GM12875 (cell line): Measurements from ENCODE around the gene NSMCE4A.
"Not testable (repeated sequence)": the region's sequence is repeated elsewhere in the genome, so short reads cannot be mapped to it uniquely, and the experiment has no call there.

Experiments used
- H3K4me3 ChIP-seq: one replicate; pipeline ENCODE4 v1.5.1; 2011; ENCODE audit warnings: low read depth, low read length, control low read depth
- CTCF ChIP-seq: IDR thresholded peaks from 2 replicates; pipeline ENCODE4 v1.5.1; 2011; ENCODE audit warnings: low read depth, mild to moderate bottlenecking, control low read depth, inconsistent platforms, low read length, moderate library complexity, borderline replicate concordance; ENCODE audit not compliant: insufficient read depth

Gene NSMCE4A

GRCh38 chr10:122018951-122019413 is 44.0 kb upstream of the NSMCE4A start:
- no peak overlapping the region for H3K4me3 ChIP-seq
- no peak for TF ChIP-seq CTCF

GRCh38 chr10:122018491-122018890 is 43.5 kb upstream of the NSMCE4A start:
- no peak overlapping the region for H3K4me3 ChIP-seq
- no peak for TF ChIP-seq CTCF

DNA sequence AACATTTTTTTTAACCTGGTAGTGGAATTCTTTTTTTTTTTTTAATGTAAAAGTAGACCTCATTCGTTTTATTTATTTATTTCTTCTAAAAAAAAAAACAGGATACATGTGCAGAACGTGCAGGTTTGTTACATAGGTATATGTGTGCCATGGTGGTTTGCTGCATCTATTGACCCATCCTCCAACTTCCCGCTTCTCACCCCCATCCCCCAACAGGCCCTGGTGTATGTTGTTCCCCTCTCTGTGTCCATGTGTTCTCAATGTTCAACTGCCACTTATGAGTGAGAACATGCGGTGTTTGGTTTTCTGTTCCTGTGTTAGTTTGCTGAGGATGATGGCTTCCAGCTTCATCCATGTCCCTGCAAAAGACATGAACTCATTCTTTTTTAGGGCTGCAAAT is 42.9 kb upstream of the NSMCE4A start:
- not testable (repeated sequence) for H3K4me3 ChIP-seq

DNA sequence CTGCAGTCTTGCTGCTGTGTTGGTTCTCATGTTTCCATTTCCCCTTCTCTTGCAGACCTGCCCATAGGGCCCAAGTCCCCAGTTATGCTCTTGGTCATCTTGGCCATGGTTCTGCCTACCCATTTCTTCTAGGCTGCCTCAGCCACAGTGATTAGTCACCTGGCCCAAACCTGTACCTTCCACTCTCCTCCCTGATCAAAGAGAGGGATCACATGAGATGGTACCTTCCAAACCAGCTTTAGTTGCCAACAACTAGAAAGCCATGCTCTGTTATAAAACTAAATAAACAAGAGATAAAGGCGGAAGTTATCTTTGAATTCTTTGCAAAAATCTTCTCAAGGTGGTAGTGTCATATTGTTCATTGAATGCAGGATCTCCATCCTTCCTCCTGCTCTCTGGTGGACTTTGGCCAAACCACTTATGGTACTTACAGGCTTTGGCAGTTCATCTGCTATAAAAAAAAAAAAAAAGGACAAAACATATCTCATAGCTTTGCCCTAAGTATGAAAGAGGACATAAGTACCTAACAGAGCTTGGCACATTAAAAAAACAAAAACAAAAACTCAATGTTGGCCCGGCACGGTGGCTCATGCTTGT is 39.7 kb upstream of the NSMCE4A start:
- no peak for TF ChIP-seq CTCF
- no peak overlapping the region for H3K4me3 ChIP-seq

DNA sequence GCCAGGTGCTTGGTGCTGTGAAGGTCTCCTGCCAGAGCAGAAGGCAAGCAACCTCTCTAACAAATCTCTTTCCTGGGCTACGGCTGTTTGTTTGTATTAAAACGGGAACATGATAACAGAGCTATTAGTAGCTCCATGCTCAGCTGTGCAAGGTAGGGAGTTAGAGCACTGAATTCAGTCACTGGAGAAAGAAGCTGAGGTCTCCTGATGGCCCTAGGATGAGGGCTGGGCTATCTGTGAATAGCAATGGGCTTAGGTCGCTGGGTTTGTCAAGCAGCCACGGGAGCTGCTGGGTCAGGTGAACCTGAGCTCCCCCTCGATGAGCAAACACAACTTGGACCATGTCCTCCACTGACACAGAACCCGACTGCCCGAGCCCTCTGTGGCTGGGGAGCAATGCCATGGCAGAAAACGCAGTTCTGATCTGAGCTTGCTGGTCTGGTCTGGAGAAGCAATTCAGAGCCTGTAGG is 38.3 kb upstream of the NSMCE4A start:
- H3K4me3 ChIP-seq = no peak overlapping the region
- TF ChIP-seq CTCF = no peak

DNA sequence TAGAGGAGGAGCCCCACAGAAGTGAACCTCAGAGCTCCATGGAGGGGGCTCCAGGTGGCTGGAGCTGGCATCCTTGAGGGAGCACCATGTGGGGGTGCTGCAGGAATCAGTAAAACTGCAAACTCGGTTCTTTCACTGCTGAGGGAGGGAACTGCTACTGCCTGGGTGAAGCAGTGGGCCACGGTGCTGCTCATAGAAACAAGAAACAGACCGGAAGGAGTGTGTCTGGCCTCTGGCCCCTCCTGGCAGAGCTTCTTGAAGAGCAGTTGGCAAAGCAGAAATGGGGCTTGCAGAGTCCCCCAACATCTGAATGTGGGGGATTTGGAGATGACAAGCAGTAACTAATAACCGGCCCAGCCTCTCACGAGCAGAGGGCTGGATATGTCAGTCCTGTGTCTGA is 37.7 kb upstream of the NSMCE4A start:
- H3K4me3 ChIP-seq = no peak overlapping the region
- TF ChIP-seq CTCF = no peak

- H3K4me3 ChIP-seq = no peak overlapping the region
- TF ChIP-seq CTCF = no peak
Observed at GRCh38 chr10:122010405-122011050, 35.5 kb upstream of the NSMCE4A start.

- TF ChIP-seq CTCF = no peak
- H3K4me3 ChIP-seq = no peak overlapping the region
Observed at GRCh38 chr10:122007415-122007814, 32.4 kb upstream of the NSMCE4A start.
